ENCODE results near the gene SSX2B.
"Not testable (repeated sequence)": the region's sequence is repeated elsewhere in the genome, so short reads cannot be mapped to it uniquely, and the experiment has no call there.

Gene SSX2B, protein sequence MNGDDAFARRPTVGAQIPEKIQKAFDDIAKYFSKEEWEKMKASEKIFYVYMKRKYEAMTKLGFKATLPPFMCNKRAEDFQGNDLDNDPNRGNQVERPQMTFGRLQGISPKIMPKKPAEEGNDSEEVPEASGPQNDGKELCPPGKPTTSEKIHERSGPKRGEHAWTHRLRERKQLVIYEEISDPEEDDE

GRCh38 chrX:52750952-52751351, at the start of gene SSX2B:
TSS of gene SSX2B (plus strand) at chrX:52751252. CDS start at chrX:52752681, 1,429 bp downstream.
- not testable (repeated sequence) for H3K4me3 Mint-ChIP-seq; H3K27ac Mint-ChIP-seq; H3K4me1 Mint-ChIP-seq (ENCODE audit: low read depth); H3K27me3 Mint-ChIP-seq (ENCODE audit: low read depth); DNase-seq (ENCODE audit: low spot score); H3K36me3 Mint-ChIP-seq (ENCODE audit: low read depth); H3K9me3 Mint-ChIP-seq

GRCh38 chrX:52707078-52707477, 44.0 kb upstream of the SSX2B start, which contains the start of gene SSX2:
TSS of gene SSX2 (minus strand) at chrX:52707178. CDS start at chrX:52705749, 1,429 bp downstream.
- not testable (repeated sequence) for DNase-seq (ENCODE audit: low spot score); H3K27me3 Mint-ChIP-seq (ENCODE audit: low read depth); H3K27ac Mint-ChIP-seq; H3K9me3 Mint-ChIP-seq; H3K36me3 Mint-ChIP-seq (ENCODE audit: low read depth); H3K4me3 Mint-ChIP-seq; H3K4me1 Mint-ChIP-seq (ENCODE audit: low read depth)

- not testable (repeated sequence) for H3K4me3 Mint-ChIP-seq; H3K36me3 Mint-ChIP-seq (ENCODE audit: low read depth); H3K9me3 Mint-ChIP-seq; DNase-seq (ENCODE audit: low spot score); H3K27me3 Mint-ChIP-seq (ENCODE audit: low read depth); H3K4me1 Mint-ChIP-seq (ENCODE audit: low read depth); H3K27ac Mint-ChIP-seq
These were observed 14.9 kb downstream of the SSX2B start for GRCh38 chrX:52765983-52766382.

GRCh38 chrX:52773504-52773903, 22.5 kb downstream of the SSX2B start:
- not testable (repeated sequence) for H3K27ac Mint-ChIP-seq; DNase-seq (ENCODE audit: low spot score); H3K4me3 Mint-ChIP-seq; H3K4me1 Mint-ChIP-seq (ENCODE audit: low read depth); H3K36me3 Mint-ChIP-seq (ENCODE audit: low read depth); H3K27me3 Mint-ChIP-seq (ENCODE audit: low read depth); H3K9me3 Mint-ChIP-seq

- not testable (repeated sequence) for H3K36me3 Mint-ChIP-seq (ENCODE audit: low read depth); H3K27me3 Mint-ChIP-seq (ENCODE audit: low read depth); H3K27ac Mint-ChIP-seq; H3K4me1 Mint-ChIP-seq (ENCODE audit: low read depth); H3K4me3 Mint-ChIP-seq; DNase-seq (ENCODE audit: low spot score); H3K9me3 Mint-ChIP-seq
These were observed 46.3 kb downstream of the SSX2B start, which contains the start of gene SPANXN5 for GRCh38 chrX:52797327-52797726. TSS of gene SPANXN5 (minus strand) at chrX:52797427. CDS start at chrX:52797348, 79 bp downstream.

DNA sequence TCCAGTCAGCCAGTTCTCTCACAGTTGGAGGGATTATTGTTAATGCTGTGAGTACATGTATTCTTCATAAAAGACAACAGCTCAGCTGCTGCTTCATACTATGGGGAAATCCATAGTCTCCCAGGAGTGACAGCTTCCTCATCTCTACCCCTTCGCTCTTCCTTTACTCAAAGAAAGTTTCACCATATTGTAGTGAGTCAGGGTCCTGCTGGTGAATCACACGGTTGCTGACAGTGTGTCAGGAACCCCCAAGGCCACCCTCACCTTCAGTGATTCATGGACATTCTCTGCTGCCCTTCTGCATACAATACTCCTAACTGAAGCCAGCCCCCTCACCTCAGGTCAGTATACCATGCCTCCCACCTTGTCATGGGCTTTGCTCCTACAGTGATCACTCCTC, 53.8 kb downstream of the SSX2B start:
- H3K27ac Mint-ChIP-seq; H3K4me1 Mint-ChIP-seq (ENCODE audit: low read depth); H3K9me3 Mint-ChIP-seq; H3K4me3 Mint-ChIP-seq; DNase-seq (ENCODE audit: low spot score); H3K27me3 Mint-ChIP-seq (ENCODE audit: low read depth); H3K36me3 Mint-ChIP-seq (ENCODE audit: low read depth): not testable (repeated sequence)
